Kidney epithelial cell (primary cell): ENCODE data around the gene ZNF106. TPM values are rescaled to one million over a fixed set of nuclear protein-coding genes. Genes with fewer than 3 reads are reported as not detected.

ENCODE experiments used
- DNase-seq: peaks from one replicate; pipeline ENCODE4 v3.0.0-alpha.2; 2010; ENCODE audit warnings: low read depth
- H3K27me3 ChIP-seq: 2 replicates; pipeline ENCODE4 v1.6.0; 2011; ENCODE audit warnings: low read length; ENCODE audit not compliant: control insufficient read depth, insufficient read depth
- H3K36me3 ChIP-seq: 2 replicates; pipeline ENCODE4 v1.5.1; 2011; ENCODE audit warnings: low read length; ENCODE audit not compliant: control insufficient read depth, insufficient read depth
- H3K4me3 ChIP-seq: 2 replicates; pipeline ENCODE4 v1.5.1; 2011; ENCODE audit warnings: low read depth, mild to moderate bottlenecking, control low read depth, low read length
- total RNA-seq: library from RNA; depleted of rRNA; stranded (reverse); fragments of >200 nt; gene quantifications from 2 replicates; pipeline ENCODE4 v1.2.3, GENCODE V29; 2015
- TF ChIP-seq, protein P1 (sequence below): IDR thresholded peaks from 2 replicates; pipeline ENCODE4 v1.5.1; 2011; ENCODE audit warnings: mild to moderate bottlenecking, moderate library complexity, low read length, control low read depth, inconsistent platforms; ENCODE audit not compliant: insufficient read depth, poor library complexity, severe bottlenecking

The ZNF106 gene
- total RNA-seq, 1 donor from 2014 or later: 32.5 TPM

DNA sequence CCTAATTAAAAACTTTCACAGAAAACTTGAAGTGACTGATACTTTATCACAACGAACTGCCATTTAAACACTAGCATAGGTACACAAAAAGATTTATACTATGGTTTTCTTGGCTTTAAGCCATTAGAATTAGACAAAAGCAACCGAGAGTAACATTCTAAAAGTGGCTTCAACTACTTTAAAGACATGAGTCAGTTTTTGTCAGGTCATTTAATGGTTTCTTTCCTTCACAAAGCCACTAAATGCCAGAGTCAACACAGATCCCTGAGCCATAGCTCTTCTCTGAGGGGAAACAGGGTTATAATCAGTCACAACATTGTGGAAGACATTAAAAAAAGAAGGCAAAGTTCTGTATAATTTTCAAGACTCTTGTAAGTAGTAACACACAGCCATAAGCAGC is 77.0 kb downstream of the ZNF106 start:
- Histone ChIP-seq H3K36me3 (no peaks in the 10 kb centered on the region), H3K4me3 (no peak overlapping the region), H3K27me3 (no peaks in the 10 kb centered on the region)
- no peak for DNase-seq
- TF ChIP-seq, protein P1, sequence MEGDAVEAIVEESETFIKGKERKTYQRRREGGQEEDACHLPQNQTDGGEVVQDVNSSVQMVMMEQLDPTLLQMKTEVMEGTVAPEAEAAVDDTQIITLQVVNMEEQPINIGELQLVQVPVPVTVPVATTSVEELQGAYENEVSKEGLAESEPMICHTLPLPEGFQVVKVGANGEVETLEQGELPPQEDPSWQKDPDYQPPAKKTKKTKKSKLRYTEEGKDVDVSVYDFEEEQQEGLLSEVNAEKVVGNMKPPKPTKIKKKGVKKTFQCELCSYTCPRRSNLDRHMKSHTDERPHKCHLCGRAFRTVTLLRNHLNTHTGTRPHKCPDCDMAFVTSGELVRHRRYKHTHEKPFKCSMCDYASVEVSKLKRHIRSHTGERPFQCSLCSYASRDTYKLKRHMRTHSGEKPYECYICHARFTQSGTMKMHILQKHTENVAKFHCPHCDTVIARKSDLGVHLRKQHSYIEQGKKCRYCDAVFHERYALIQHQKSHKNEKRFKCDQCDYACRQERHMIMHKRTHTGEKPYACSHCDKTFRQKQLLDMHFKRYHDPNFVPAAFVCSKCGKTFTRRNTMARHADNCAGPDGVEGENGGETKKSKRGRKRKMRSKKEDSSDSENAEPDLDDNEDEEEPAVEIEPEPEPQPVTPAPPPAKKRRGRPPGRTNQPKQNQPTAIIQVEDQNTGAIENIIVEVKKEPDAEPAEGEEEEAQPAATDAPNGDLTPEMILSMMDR: no peak

GRCh38 chr15:42411884-42412283 is 79.1 kb downstream of the ZNF106 start:
- no peaks in the 10 kb centered on the region for H3K36me3 ChIP-seq
- TF ChIP-seq, protein P1: no peak
- H3K4me3 ChIP-seq: no peak overlapping the region
- no peaks in the 10 kb centered on the region for H3K27me3 ChIP-seq
- no peak for DNase-seq

DNA sequence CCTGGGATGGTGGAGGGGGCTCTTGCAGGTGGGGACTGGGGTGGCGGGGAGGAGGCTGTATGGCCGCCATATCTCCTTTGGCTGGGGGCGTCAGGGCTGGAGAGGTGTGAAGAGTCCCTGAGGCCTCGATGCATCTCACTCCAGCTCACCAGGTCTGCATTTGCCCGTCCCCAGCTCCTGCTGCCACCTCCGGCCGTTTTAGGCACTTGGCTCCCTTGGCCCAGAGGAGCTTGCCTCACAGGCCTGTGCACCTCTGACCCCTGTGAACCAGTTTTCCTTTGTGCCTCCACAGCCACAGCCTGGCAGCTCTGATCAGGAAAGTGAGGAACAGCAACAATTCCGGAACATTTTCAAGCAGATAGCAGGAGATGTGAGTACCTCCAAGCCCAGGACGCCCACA is 81.9 kb downstream of the ZNF106 start:
- no peak overlapping the region for H3K4me3 ChIP-seq
- H3K27me3 ChIP-seq: no peaks in the 10 kb centered on the region
- TF ChIP-seq, protein P1: no peak
- DNase-seq: no peak
- H3K36me3 ChIP-seq: no peaks in the 10 kb centered on the region

DNA sequence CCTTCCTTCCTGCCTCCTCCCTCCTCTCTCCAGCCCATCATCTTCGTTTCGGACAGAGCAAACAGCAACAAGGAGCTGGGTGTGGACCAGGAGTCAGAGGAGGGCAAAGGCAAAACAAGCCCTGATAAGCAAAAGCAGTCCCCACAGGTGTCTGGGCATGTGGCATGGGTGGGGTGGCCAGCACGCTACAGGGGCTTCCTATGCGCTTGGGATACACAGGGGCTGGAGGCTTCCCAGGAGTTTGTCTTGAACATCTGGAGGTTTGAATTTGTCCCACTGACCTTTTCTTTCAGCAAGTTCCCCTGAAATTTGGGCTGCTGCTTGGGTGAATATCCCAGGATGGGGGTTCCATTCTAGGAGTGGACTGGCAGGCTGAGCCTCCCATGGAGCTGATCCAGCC is 82.8 kb downstream of the ZNF106 start:
- Histone ChIP-seq H3K27me3 (no peaks in the 10 kb centered on the region), H3K36me3 (no peaks in the 10 kb centered on the region), H3K4me3 (no peak overlapping the region)
- TF ChIP-seq, protein P1: no peak
- no peak for DNase-seq

DNA sequence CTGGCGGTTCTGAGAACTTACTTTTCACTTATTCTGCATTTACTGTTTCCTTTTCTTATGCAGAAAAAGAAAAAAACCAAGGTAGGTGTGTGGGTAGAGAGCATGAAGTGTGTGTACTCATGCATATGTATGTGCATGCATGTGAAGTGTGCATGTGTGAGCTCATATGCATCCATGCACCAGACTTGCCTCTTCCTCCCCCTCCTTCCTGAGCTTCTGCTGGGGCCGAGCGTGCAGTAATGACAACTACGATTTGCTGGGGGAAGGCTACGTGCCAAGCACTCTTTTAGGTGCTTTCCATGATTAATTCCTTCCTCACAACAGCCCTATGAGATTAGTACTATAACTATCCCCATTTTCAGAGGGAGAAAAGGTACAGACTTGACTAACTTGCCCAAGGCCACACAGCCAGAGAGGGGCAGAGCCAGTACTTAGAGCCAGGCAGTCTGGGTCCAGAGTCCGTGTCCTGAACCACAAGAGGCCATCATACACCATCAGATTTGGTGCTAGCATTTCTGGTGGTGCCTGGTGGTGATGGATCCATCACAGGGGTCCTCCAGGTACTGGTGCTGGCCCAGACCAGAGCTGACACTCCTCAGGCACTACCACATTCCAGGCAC is 85.0 kb downstream of the ZNF106 start:
- TF ChIP-seq, protein P1: no peak
- Histone ChIP-seq H3K27me3 (no peaks in the 10 kb centered on the region), H3K4me3 (no peak overlapping the region), H3K36me3 (no peaks in the 10 kb centered on the region)
- no peak for DNase-seq
